Pancreas (tissue), 10 donors: ENCODE data around the gene NKD2. TPM values are rescaled to one million over a fixed set of nuclear protein-coding genes. Genes with fewer than 3 reads are reported as not detected.

ENCODE experiments used
- ATAC-seq, 4 donors: fragments of 200-7000 bp; cut with Tn5 transposase; one replicate each; pipeline versions ENCODE4 v1.8.0 to v1.9.1; 2020; ENCODE audit warnings: mild to moderate bottlenecking in 4 of 4, moderate library complexity in 4 of 4
- DNase-seq, 6 donors: peaks; one replicate each; pipeline ENCODE4 v3.0.0-alpha.2; 2020
- FAIRE-seq: peaks from 2 replicates; lab custom pipeline; 2012; peaks lifted over from hg19 to GRCh38; lab: Jason Lieb, UNC
- H3K27ac ChIP-seq, 4 donors: fragments of 200-600 bp; sonication (generic); 1 replicate in 3 of 4; 2 replicates in 1 of 4; pipeline versions ENCODE4 v1.5.0 to v1.8.0; 2020
- H3K27me3 ChIP-seq, 4 donors: fragments of 200-600 bp; one replicate each; pipeline ENCODE4 v1.8.0; 2021
- H3K36me3 ChIP-seq, 3 donors: fragments of 200-600 bp; sonication (generic) in 1 of 3; one replicate each; pipeline versions ENCODE4 v1.5.0 to v1.8.0; 2020 to 2021
- H3K4me1 ChIP-seq, 3 donors: fragments of 200-600 bp; one replicate each; pipeline ENCODE4 v1.8.0; 2021
- H3K4me3 ChIP-seq, 4 donors: fragments of 200-600 bp; sonication (generic) in 2 of 4; one replicate each; pipeline versions ENCODE4 v1.5.0 to v1.8.0; 2020 to 2021
- H3K9me3 ChIP-seq, 4 donors: fragments of 200-600 bp; one replicate each; pipeline ENCODE4 v1.8.0; 2021
- WGBS, 2 donors: extraction: QIAGEN DNeasy Blood & Tissue Kit; methylation state at CpG; one replicate each; pipeline ENCODE4 v1.1.7; 2013; 5-methylcytosine and 5-hydroxymethylcytosine counted together
- intact Hi-C, 3 donors: fragments of 100-400 bp; cut with DNase I; formaldehyde crosslinking; loops; one replicate each; pipeline versions ENCODE4 v1.11.1 to v1.14.2; 2022
- polyA plus RNA-seq, 2 donors: library from polyadenylated mRNA; stranded (reverse); fragments of 200-250 nt; gene quantifications; one replicate each; pipeline ENCODE4 v1.2.3, GENCODE V29; 2013
- total RNA-seq, 6 donors: library from RNA; stranded (reverse); fragmentation: NEBNext Ultra II Directional in 4 of 6; extraction: Animal tissue kit (Norgen Biotek cat#: 25700) in 4 of 6; gene quantifications; one replicate each; pipeline versions ENCODE4 v1.2.1 to v1.2.4, GENCODE V29; 2021 to 2023
- TF ChIP-seq, protein P1 (sequence below), 4 donors: fragments of 200-600 bp; sonication (generic) in 3 of 4; IDR thresholded peaks; one replicate each; pipeline versions ENCODE4 v1.5.0 to v1.8.0; 2021; ENCODE audit warnings: antibody characterized with exemption in 4 of 4
- donor health status: healthy with polysubstance abuse.
- donor health status: DM: no; HTN: no; CAD: no; lungs with moderate emphysema.
- donor health status: DM: no; HTN: no; CAD: no.
- donor health status: control.
- donor health status: control.
- donor health status: Bipolar disorder and iron deficiency.
- donor health status: DM: yes; HTN: yes; CAD: no.
- donor health status: DM: no; HTN: no; CAD: no.
- donor health status: DM: no; HTN: no; CAD: no.
- donor health status: DM: yes; HTN: yes; CAD: no.

Gene NKD2
- total and polyA plus RNA-seq, 8 donors = 1.8 to 18.6 (median 4.3) TPM

- ATAC-seq (no peak), DNase-seq (peak; percentile 1 to 67 (median 24))
Observed at GRCh38 chr5:1009359-1010180, 968 bp downstream of the NKD2 start.

DNA sequence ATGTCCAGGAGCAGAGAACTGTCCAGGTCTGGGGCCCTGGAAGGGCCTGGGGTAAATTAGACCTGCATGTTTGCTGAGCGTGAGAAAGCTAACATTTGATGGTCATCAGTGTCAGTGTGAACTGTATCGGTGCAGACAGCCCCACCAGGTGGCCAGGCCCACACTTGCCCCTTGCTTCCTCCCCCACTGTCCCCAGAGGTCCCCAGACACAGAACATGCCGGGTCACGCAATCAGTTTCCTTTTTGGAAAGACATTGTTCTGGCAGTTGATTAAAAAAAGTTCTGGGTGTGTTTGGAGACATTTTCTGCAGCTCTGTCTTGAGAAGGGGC is 1.5 kb downstream of the NKD2 start:
- Histone ChIP-seq H3K4me3 (peak overlapping the region in 1 of 4 donors; percentile 62), H3K27ac (no peak overlapping the region), H3K4me1 (peaks cover 4 to 16% (median 6%) of the 10 kb centered on the region in 3 donors), H3K9me3 (no peaks in the 10 kb centered on the region), H3K27me3 (no peaks in the 10 kb centered on the region), H3K36me3 (no peaks in the 10 kb centered on the region)
- WGBS, 2 donors = 52% methylated on average over 4 of the region's 4 CpGs
- TF ChIP-seq, protein P1, sequence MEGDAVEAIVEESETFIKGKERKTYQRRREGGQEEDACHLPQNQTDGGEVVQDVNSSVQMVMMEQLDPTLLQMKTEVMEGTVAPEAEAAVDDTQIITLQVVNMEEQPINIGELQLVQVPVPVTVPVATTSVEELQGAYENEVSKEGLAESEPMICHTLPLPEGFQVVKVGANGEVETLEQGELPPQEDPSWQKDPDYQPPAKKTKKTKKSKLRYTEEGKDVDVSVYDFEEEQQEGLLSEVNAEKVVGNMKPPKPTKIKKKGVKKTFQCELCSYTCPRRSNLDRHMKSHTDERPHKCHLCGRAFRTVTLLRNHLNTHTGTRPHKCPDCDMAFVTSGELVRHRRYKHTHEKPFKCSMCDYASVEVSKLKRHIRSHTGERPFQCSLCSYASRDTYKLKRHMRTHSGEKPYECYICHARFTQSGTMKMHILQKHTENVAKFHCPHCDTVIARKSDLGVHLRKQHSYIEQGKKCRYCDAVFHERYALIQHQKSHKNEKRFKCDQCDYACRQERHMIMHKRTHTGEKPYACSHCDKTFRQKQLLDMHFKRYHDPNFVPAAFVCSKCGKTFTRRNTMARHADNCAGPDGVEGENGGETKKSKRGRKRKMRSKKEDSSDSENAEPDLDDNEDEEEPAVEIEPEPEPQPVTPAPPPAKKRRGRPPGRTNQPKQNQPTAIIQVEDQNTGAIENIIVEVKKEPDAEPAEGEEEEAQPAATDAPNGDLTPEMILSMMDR (IDR thresholded peaks at IDR 0.05) = no peak
- FAIRE-seq (no peak), ATAC-seq (peak in 1 of 4 donors; percentile 19), DNase-seq (no peak)
- intact Hi-C loops = loop anchor here in 1 of 3 donors (5.0 kb wide), 2 partner anchors 78 to 132 kb away; no protein-coding TSS in a partner anchor

More at GRCh38 chr5:1009359-1010180, 968 bp downstream of the NKD2 start:
- intact Hi-C loops = loop anchor here in 2 of 3 donors (5.0 to 10.0 kb wide), 3 partner anchors 77 to 135 kb away; no protein-coding TSS in a partner anchor
- 11 to 15% methylated on average over 42 to 70 of the region's 70 CpGs for WGBS, 2 donors
- Histone ChIP-seq H3K4me1 (peaks cover 4 to 16% (median 6%) of the 10 kb centered on the region in 3 donors), H3K36me3 (no peaks in the 10 kb centered on the region), H3K9me3 (no peaks in the 10 kb centered on the region), H3K27me3 (no peaks in the 10 kb centered on the region), H3K27ac (no peak overlapping the region), H3K4me3 (peak overlapping the region; percentile 33 to 62 (median 39))
- TF ChIP-seq, protein P1 (IDR thresholded peaks at IDR 0.05) = no peak
- FAIRE-seq = no peak

GRCh38 chr5:1010641-1011046 is 2.0 kb downstream of the NKD2 start:
- WGBS, 2 donors = 45 to 47% methylated on average over 13 of the region's 13 CpGs
- intact Hi-C loops = loop anchor here in 1 of 3 donors (5.0 kb wide), 2 partner anchors 78 to 132 kb away; no protein-coding TSS in a partner anchor
- Histone ChIP-seq H3K9me3 (no peaks in the 10 kb centered on the region), H3K36me3 (no peaks in the 10 kb centered on the region), H3K4me1 (peaks cover 4 to 16% (median 6%) of the 10 kb centered on the region in 3 donors), H3K27me3 (no peaks in the 10 kb centered on the region), H3K4me3 (peak overlapping the region in 1 of 4 donors; percentile 62), H3K27ac (no peak overlapping the region)
- DNase-seq (peak in 3 of 6 donors; percentile 29 to 58 (median 53)), ATAC-seq (peak in 1 of 4 donors; percentile 10), FAIRE-seq (no peak)
- TF ChIP-seq, protein P1 (IDR thresholded peaks at IDR 0.05) = no peak

DNA sequence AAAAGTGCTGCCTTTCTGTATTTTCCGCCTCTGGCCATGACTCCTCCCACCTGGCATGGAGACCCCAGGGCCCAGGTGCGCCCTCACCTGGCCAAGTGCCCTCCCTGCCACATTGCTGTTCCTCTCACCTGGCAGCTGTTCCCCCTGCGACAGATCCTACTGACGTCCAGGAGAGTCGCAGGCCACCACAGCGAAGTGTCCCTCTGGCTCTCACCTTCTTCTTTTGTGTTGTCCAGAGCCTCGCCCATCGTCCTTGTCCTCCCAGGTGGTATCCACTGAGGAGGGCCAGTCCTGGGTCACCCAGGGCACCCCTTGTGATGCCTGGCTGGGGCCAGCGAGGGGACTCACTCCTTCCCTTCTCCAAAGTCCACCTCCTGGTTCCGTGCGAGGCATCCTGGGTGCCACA is 2.6 kb downstream of the NKD2 start:
- TF ChIP-seq, protein P1 (IDR thresholded peaks at IDR 0.05) = peak; percentile 42 to 57 (median 47)
- ATAC-seq (peak; percentile 51 to 85 (median 71)), FAIRE-seq (no peak), DNase-seq (peak; percentile 55 to 86 (median 79))
- intact Hi-C loops = loop anchor here in 1 of 3 donors (5.0 kb wide), 2 partner anchors 79 to 131 kb away; no protein-coding TSS in a partner anchor
- Histone ChIP-seq H3K36me3 (no peaks in the 10 kb centered on the region), H3K9me3 (no peaks in the 10 kb centered on the region), H3K27ac (no peak overlapping the region), H3K27me3 (no peaks in the 10 kb centered on the region), H3K4me3 (no peak overlapping the region), H3K4me1 (peaks cover 4 to 16% (median 6%) of the 10 kb centered on the region in 3 donors)
- 37% methylated on average over 11 of the region's 11 CpGs for WGBS, 2 donors
